Parathyroid adenoma (tissue), 2 donors: ENCODE results near the gene MFN1.

Experiments used
- H2AFZ ChIP-seq: fragments of 300-600 bp; sonication (generic); one replicate; pipeline ENCODE4 v1.7.0; 2017; ENCODE audit warnings: antibody characterized with exemption, mild to moderate bottlenecking
- H3K27ac ChIP-seq: fragments of 300-600 bp; sonication (generic); one replicate; pipeline ENCODE4 v1.7.0; 2017
- H3K27me3 ChIP-seq: fragments of 300-600 bp; sonication (generic); one replicate; pipeline ENCODE4 v1.7.0; 2017; ENCODE audit warnings: low read length; ENCODE audit not compliant: control insufficient read depth, insufficient read depth
- H3K36me3 ChIP-seq: fragments of 300-600 bp; sonication (generic); one replicate; pipeline ENCODE4 v1.7.0; 2017; ENCODE audit warnings: low read length; ENCODE audit not compliant: control insufficient read depth, insufficient read depth
- H3K4me1 ChIP-seq: fragments of 300-600 bp; sonication (generic); one replicate; pipeline ENCODE4 v1.7.0; 2017; ENCODE audit warnings: control low read depth
- H3K4me2 ChIP-seq: fragments of 300-600 bp; sonication (generic); one replicate; pipeline ENCODE4 v1.7.0; 2017; ENCODE audit warnings: low read length
- H3K4me3 ChIP-seq: fragments of 300-600 bp; sonication (generic); one replicate; pipeline ENCODE4 v1.7.0; 2017; ENCODE audit warnings: low read depth, low read length
- H3K79me2 ChIP-seq: fragments of 300-600 bp; sonication (generic); one replicate; pipeline ENCODE4 v1.7.0; 2017; ENCODE audit warnings: control low read depth
- H3K9ac ChIP-seq: fragments of 300-600 bp; sonication (generic); one replicate; pipeline ENCODE4 v1.7.0; 2017; ENCODE audit warnings: mild to moderate bottlenecking
- H3K9me3 ChIP-seq: fragments of 300-600 bp; sonication (generic); one replicate; pipeline ENCODE4 v1.7.0; 2017; ENCODE audit warnings: low read length; ENCODE audit not compliant: control insufficient read depth
- CTCF ChIP-seq: fragments of 300-600 bp; sonication (generic); IDR thresholded peaks from one replicate; pipeline ENCODE4 v1.7.0; 2017; ENCODE audit warnings: antibody characterized with exemption, mild to moderate bottlenecking
- donor health status: primary hyperparathyroidism.

The MFN1 gene

GRCh38 chr3:179398574-179399231 lies 51.2 kb downstream of the MFN1 start:
- no peaks in the 10 kb centered on the region for H3K27me3 ChIP-seq
- no peaks in the 10 kb centered on the region for H3K36me3 ChIP-seq
- no peak overlapping the region for H2AFZ ChIP-seq

GRCh38 chr3:179401561-179401960 lies 54.1 kb downstream of the MFN1 start:
- Histone ChIP-seq H3K27me3 (no peaks in the 10 kb centered on the region), H3K4me2 (no peak overlapping the region), H3K4me3 (no peak overlapping the region), H3K79me2 (no peaks in the 10 kb centered on the region), H3K9me3 (no peaks in the 10 kb centered on the region), H3K4me1 (no peaks in the 10 kb centered on the region), H3K36me3 (no peaks in the 10 kb centered on the region), H3K9ac (no peak overlapping the region), H2AFZ (no peak overlapping the region), H3K27ac (no peak overlapping the region)
- TF ChIP-seq CTCF = no peak

More at GRCh38 chr3:179398574-179399231, 51.2 kb downstream of the MFN1 start:
- Histone ChIP-seq H3K9me3 (no peaks in the 10 kb centered on the region), H3K9ac (no peak overlapping the region), H3K79me2 (no peaks in the 10 kb centered on the region), H3K4me3 (no peak overlapping the region), H3K27ac (no peak overlapping the region), H3K4me2 (no peak overlapping the region), H3K4me1 (no peaks in the 10 kb centered on the region)
- no peak for TF ChIP-seq CTCF

GRCh38 chr3:179402963-179403362 lies 55.5 kb downstream of the MFN1 start:
- H3K9me3 ChIP-seq = no peaks in the 10 kb centered on the region
- H3K27me3 ChIP-seq = no peaks in the 10 kb centered on the region
- no peaks in the 10 kb centered on the region for H3K4me1 ChIP-seq
- H2AFZ ChIP-seq = no peak overlapping the region
- H3K9ac ChIP-seq = no peak overlapping the region
- H3K36me3 ChIP-seq = no peaks in the 10 kb centered on the region
- no peak for TF ChIP-seq CTCF
- H3K4me2 ChIP-seq = no peak overlapping the region
- H3K4me3 ChIP-seq = no peak overlapping the region
- H3K27ac ChIP-seq = no peak overlapping the region
- H3K79me2 ChIP-seq = no peaks in the 10 kb centered on the region

GRCh38 chr3:179404307-179404706 lies 56.8 kb downstream of the MFN1 start:
- Histone ChIP-seq H3K4me3 (no peak overlapping the region), H3K9ac (no peak overlapping the region), H3K4me2 (no peak overlapping the region), H3K36me3 (no peaks in the 10 kb centered on the region), H3K79me2 (no peaks in the 10 kb centered on the region), H3K27ac (no peak overlapping the region), H2AFZ (no peak overlapping the region), H3K4me1 (no peaks in the 10 kb centered on the region), H3K27me3 (no peaks in the 10 kb centered on the region), H3K9me3 (no peaks in the 10 kb centered on the region)
- TF ChIP-seq CTCF = no peak

- Histone ChIP-seq H3K4me3 (no peak overlapping the region), H3K9me3 (no peaks in the 10 kb centered on the region), H3K4me2 (no peak overlapping the region), H3K36me3 (no peaks in the 10 kb centered on the region), H3K4me1 (no peaks in the 10 kb centered on the region), H3K9ac (no peak overlapping the region), H3K79me2 (no peaks in the 10 kb centered on the region), H3K27me3 (no peaks in the 10 kb centered on the region), H3K27ac (no peak overlapping the region), H2AFZ (no peak overlapping the region)
- TF ChIP-seq CTCF = no peak
Observed at GRCh38 chr3:179410331-179410730, 62.8 kb downstream of the MFN1 start.
